ENCODE measurements around the gene AKR1C1.
"Not testable (repeated sequence)": the region's sequence is repeated elsewhere in the genome, so short reads cannot be mapped to it uniquely, and the experiment has no call there.

The AKR1C1 gene

GRCh38 chr10:4962876-4963814 is at the start of gene AKR1C1:
Gene AKR1C1, plus strand, starts transcription at chr10:4963415. Its CDS starts 30 bp downstream, at chr10:4963445.
- DNase-seq = not testable (repeated sequence)

- DNase-seq = no peak
Measured at GRCh38 chr10:4914213-4914850, 48.9 kb upstream of the AKR1C1 start.

- DNase-seq = no peak
Measured at GRCh38 chr10:4916086-4916716, 47.0 kb upstream of the AKR1C1 start.

- no peak for DNase-seq
Measured at GRCh38 chr10:4918236-4918635, 45.0 kb upstream of the AKR1C1 start.

- not testable (repeated sequence) for DNase-seq
Measured at GRCh38 chr10:4924482-4924881, 38.7 kb upstream of the AKR1C1 start.

GRCh38 chr10:4926400-4926799 is 36.8 kb upstream of the AKR1C1 start:
- no peak for DNase-seq

GRCh38 chr10:4931587-4931986 is 31.6 kb upstream of the AKR1C1 start:
- no peak for DNase-seq

- DNase-seq = no peak
Measured at GRCh38 chr10:4934391-4934987, 28.7 kb upstream of the AKR1C1 start.

- no peak for DNase-seq
Measured at GRCh38 chr10:4937346-4937745, 25.9 kb upstream of the AKR1C1 start.

GRCh38 chr10:4939224-4940072 is 23.8 kb upstream of the AKR1C1 start:
- no peak for DNase-seq

- not testable (repeated sequence) for DNase-seq
Measured at GRCh38 chr10:4940073-4940428, 23.2 kb upstream of the AKR1C1 start.

- DNase-seq = not testable (repeated sequence)
Measured at GRCh38 chr10:4940909-4941308, 22.3 kb upstream of the AKR1C1 start.

GRCh38 chr10:4941540-4942330 is 21.5 kb upstream of the AKR1C1 start:
- no peak for DNase-seq

GRCh38 chr10:4942931-4943330 is 20.3 kb upstream of the AKR1C1 start:
- not testable (repeated sequence) for DNase-seq

- DNase-seq = not testable (repeated sequence)
Measured at GRCh38 chr10:4943416-4943815, 19.8 kb upstream of the AKR1C1 start.

- DNase-seq = no peak
Measured at GRCh38 chr10:4943821-4944220, 19.4 kb upstream of the AKR1C1 start.

GRCh38 chr10:4944841-4945240 is 18.4 kb upstream of the AKR1C1 start:
- DNase-seq = no peak

GRCh38 chr10:4945766-4946717 is 17.2 kb upstream of the AKR1C1 start:
- no peak for DNase-seq

- DNase-seq = no peak
Measured at GRCh38 chr10:4947039-4947634, 16.1 kb upstream of the AKR1C1 start.
